DND-41 (cell line): ENCODE results near the gene SLC25A1.

ENCODE experiments used
- CTCF ChIP-seq: IDR thresholded peaks from 2 replicates; pipeline ENCODE4 v1.5.1; 2012; ENCODE audit warnings: borderline replicate concordance, low read length, moderate library complexity, mild to moderate bottlenecking; ENCODE audit not compliant: poor library complexity, severe bottlenecking; ENCODE audit errors: extremely low read depth
- EZH2 ChIP-seq: IDR thresholded peaks from 3 replicates; pipeline ENCODE4 v1.6.1; 2012; ENCODE audit warnings: borderline replicate concordance, low read depth, mild to moderate bottlenecking, moderate library complexity, low read length, inconsistent platforms; ENCODE audit not compliant: severe bottlenecking

GRCh38 chr22:19176175-19176643 is 2.3 kb downstream of the SLC25A1 start:
- TF ChIP-seq CTCF (no peak), EZH2 (no peak)
